OCI-LY7 (cell line): ENCODE data around the gene CFAP77. TPM values are rescaled to one million over a fixed set of nuclear protein-coding genes. Genes with fewer than 3 reads are reported as not detected.
A peak's percentile ranks its signal among the peaks of the same experiment; 100 is the strongest.

ENCODE experiments used
- BruUV-seq: library from RNA; stranded (reverse); fragments of 400-500 nt; replicated peaks from 2 replicates; lab custom pipeline; 2021; lab: Mats Ljungman, UMichigan
- CTCF ChIA-PET: fragments of 300-600 bp; sonication (Branson Sonifier 250); formaldehyde crosslinking; loops from one replicate; lab custom pipeline; 2022; ENCODE audit warnings: antibody characterized with exemption; ENCODE audit not compliant: unreplicated experiment; lab: Charles Lee
- POLR2A ChIA-PET: fragments of 300-600 bp; sonication (Branson Sonifier 250); formaldehyde crosslinking; loops from one replicate; lab custom pipeline; 2022; ENCODE audit warnings: antibody characterized with exemption; lab: Charles Lee
- DNase-seq: peaks from one replicate; pipeline ENCODE4 v3.0.0-alpha.2; 2015; ENCODE audit warnings: low spot score
- H2AFZ ChIP-seq: fragments of 200-600 bp; sonication (generic), shearing (Covaris generic); 2 replicates; pipeline ENCODE4 v1.6.1; 2014; ENCODE audit warnings: mild to moderate bottlenecking, antibody characterized with exemption, low read length, moderate library complexity
- H3K27ac ChIP-seq: fragments of 200-600 bp; sonication (generic); 2 replicates; pipeline ENCODE4 v1.5.1; 2014; ENCODE audit warnings: mixed run types, low read depth, mild to moderate bottlenecking, moderate library complexity, low read length, inconsistent platforms; ENCODE audit not compliant: poor library complexity, severe bottlenecking
- H3K36me3 ChIP-seq: fragments of 200-600 bp; sonication (generic); 2 replicates; pipeline ENCODE4 v1.6.1; 2014; ENCODE audit warnings: mild to moderate bottlenecking, antibody characterized with exemption, low read length, moderate library complexity, mixed read lengths; ENCODE audit not compliant: insufficient read depth
- H3K4me1 ChIP-seq: fragments of 200-600 bp; sonication (generic); 2 replicates; pipeline ENCODE4 v1.5.1; 2014; ENCODE audit warnings: mild to moderate bottlenecking, low read length; ENCODE audit not compliant: insufficient read depth, poor library complexity, severe bottlenecking
- H3K4me2 ChIP-seq: fragments of 200-600 bp; sonication (generic); 2 replicates; pipeline ENCODE4 v1.6.1; 2014; ENCODE audit warnings: mild to moderate bottlenecking, low read length
- H3K4me3 ChIP-seq: fragments of 200-600 bp; sonication (generic); 2 replicates; pipeline ENCODE4 v1.5.1; 2014; ENCODE audit warnings: mild to moderate bottlenecking, low read depth, low read length; ENCODE audit not compliant: poor library complexity, severe bottlenecking
- H3K79me2 ChIP-seq: fragments of 200-600 bp; sonication (generic); 2 replicates; pipeline ENCODE4 v1.6.1; 2016; ENCODE audit warnings: low read depth, mild to moderate bottlenecking, low read length, moderate library complexity, mixed read lengths; ENCODE audit not compliant: insufficient read depth
- H3K9me2 ChIP-seq: fragments of 200-600 bp; sonication (generic); 2 replicates; pipeline ENCODE4 v1.6.1; 2016; ENCODE audit warnings: mild to moderate bottlenecking, low read length, mixed read lengths; ENCODE audit not compliant: insufficient read depth
- H3K9me3 ChIP-seq: fragments of 200-600 bp; sonication (generic); 2 replicates; pipeline ENCODE4 v1.6.1; 2014; ENCODE audit warnings: mild to moderate bottlenecking, mixed run types, low read length, mixed read lengths
- H4K20me1 ChIP-seq: fragments of 200-600 bp; sonication (generic); 2 replicates; pipeline ENCODE4 v1.6.1; 2014; ENCODE audit warnings: mild to moderate bottlenecking, antibody characterized with exemption, low read length, moderate library complexity, mixed read lengths; ENCODE audit not compliant: insufficient read depth
- EZH2phosphoT487 ChIP-seq: fragments of 200-600 bp; sonication (generic); IDR thresholded peaks from 2 replicates; pipeline ENCODE4 v1.6.1; 2018; ENCODE audit warnings: low read depth, borderline replicate concordance, mild to moderate bottlenecking, mixed run types, antibody characterized with exemption, low read length, moderate library complexity, mixed read lengths
- intact Hi-C: fragments of 100-400 bp; cut with micrococcal nuclease; formaldehyde crosslinking; loops from one replicate; pipeline ENCODE4 v1.10.0; 2022; ENCODE audit not compliant: unreplicated experiment
- small RNA-seq: library from RNA; depleted of rRNA; stranded (forward); fragments of <200 nt; gene quantifications from one replicate; pipeline ENCODE3, GENCODE V24; 2014
- total RNA-seq, 2 experiments: library from RNA; depleted of rRNA in 1 of 2; stranded (reverse); fragments of >200 nt in 1 of 2; shearing (Covaris generic) in 1 of 2; gene quantifications; 2 replicates each; pipeline ENCODE4 v1.2.3, GENCODE V29; 2014 to 2022
- TF ChIP-seq, protein P1 (sequence below): fragments of 200-600 bp; sonication (generic); conservative IDR thresholded peaks from 2 replicates; pipeline ENCODE4 v1.5.1; 2014; ENCODE audit warnings: mild to moderate bottlenecking, antibody characterized with exemption, low read length, moderate library complexity, mixed read lengths

CFAP77 gene
- total RNA-seq, 2 experiments from 2014 or later: not detected

DNA sequence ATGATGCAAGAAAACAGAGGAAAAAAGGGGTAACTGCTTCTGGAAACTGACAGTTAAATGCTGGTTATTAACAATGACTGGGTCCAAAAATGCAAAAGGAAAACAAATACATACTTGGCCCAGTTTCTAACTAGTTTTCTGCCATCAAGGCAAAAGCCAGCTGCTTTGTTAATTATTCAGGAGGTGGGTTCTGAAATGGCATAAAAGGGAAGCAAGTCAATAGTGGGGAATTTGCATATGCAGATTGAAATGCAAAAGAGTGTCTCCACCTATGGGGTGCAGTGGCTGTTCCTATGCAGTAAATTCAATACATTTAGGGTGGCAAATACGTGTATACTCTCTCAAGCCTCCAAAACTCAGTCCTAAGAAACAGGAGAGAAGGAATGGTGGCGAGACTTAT, 205.8 kb downstream of the CFAP77 start:
- ChIA-PET POLR2A (no interaction called here), CTCF (no interaction called here)
- no peak overlapping the region for H3K27ac ChIP-seq
- H3K9me2 ChIP-seq: no peaks in the 10 kb centered on the region
- no peak for DNase-seq
- no peaks in the 10 kb centered on the region for H3K79me2 ChIP-seq
- H3K36me3 ChIP-seq: peaks cover 96% of the 10 kb centered on the region
- H3K4me2 ChIP-seq: no peak overlapping the region
- no peaks in the 10 kb centered on the region for H3K9me3 ChIP-seq
- H3K4me3 ChIP-seq: no peak overlapping the region
- H4K20me1 ChIP-seq: no peaks in the 10 kb centered on the region
- TF ChIP-seq, protein P1, sequence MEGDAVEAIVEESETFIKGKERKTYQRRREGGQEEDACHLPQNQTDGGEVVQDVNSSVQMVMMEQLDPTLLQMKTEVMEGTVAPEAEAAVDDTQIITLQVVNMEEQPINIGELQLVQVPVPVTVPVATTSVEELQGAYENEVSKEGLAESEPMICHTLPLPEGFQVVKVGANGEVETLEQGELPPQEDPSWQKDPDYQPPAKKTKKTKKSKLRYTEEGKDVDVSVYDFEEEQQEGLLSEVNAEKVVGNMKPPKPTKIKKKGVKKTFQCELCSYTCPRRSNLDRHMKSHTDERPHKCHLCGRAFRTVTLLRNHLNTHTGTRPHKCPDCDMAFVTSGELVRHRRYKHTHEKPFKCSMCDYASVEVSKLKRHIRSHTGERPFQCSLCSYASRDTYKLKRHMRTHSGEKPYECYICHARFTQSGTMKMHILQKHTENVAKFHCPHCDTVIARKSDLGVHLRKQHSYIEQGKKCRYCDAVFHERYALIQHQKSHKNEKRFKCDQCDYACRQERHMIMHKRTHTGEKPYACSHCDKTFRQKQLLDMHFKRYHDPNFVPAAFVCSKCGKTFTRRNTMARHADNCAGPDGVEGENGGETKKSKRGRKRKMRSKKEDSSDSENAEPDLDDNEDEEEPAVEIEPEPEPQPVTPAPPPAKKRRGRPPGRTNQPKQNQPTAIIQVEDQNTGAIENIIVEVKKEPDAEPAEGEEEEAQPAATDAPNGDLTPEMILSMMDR: no peak
- no peak for TF ChIP-seq EZH2phosphoT487
- no peaks in the 10 kb centered on the region for H3K4me1 ChIP-seq
- BruUV-seq: no TSS peak
- intact Hi-C loops: no loop called here
- H2AFZ ChIP-seq: no peak overlapping the region

DNA sequence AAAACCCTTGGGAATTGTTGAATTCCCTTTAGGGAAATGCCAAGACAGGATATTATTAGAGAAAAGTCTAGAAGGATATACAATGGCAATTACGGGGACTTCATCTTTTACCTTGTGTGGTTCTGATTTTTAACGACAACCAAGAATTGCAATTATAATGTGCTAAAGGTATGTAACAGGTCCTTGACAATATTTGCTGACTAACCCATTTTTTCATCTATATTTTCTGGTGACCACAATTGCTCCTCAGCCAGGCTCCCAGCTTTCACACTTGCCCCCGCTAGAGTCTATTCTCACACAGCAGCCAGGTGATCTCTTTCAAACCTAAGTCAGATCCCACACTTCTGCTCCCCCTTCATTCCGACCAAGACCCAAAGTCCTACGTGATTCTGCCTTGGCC, 206.7 kb downstream of the CFAP77 start:
- Histone ChIP-seq H3K4me1 (no peaks in the 10 kb centered on the region), H3K4me3 (no peak overlapping the region), H3K9me3 (no peaks in the 10 kb centered on the region), H3K9me2 (no peaks in the 10 kb centered on the region), H4K20me1 (no peaks in the 10 kb centered on the region), H3K36me3 (peaks cover 92% of the 10 kb centered on the region), H3K27ac (no peak overlapping the region), H3K4me2 (no peak overlapping the region), H2AFZ (no peak overlapping the region), H3K79me2 (no peaks in the 10 kb centered on the region)
- intact Hi-C loops: no loop called here
- BruUV-seq: no TSS peak
- TF ChIP-seq, protein P1: no peak
- no peak for DNase-seq
- POLR2A ChIA-PET: no interaction called here
- CTCF ChIA-PET: no interaction called here

DNA sequence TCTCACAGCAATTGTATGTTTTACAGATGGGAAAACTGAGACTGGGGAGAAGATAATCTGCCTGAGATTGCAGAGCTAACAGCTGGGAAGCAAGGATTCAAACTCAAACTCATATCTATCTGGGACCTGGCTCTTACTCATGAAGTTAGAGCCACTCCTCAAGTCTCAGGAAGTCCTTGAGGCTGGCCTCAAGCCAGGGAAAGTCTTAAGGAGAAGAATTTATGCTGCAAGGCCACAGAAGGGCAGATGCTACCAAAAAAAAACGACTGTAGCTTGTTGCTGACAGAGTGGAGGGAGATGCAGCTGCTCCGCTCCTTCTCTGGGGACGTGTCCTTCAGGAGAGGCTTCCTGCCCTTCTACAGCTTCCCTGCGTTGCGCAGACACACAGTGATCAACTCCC, 212.1 kb downstream of the CFAP77 start:
- Histone ChIP-seq H3K27ac (no peak overlapping the region), H3K4me1 (no peaks in the 10 kb centered on the region), H3K4me2 (no peak overlapping the region), H4K20me1 (no peaks in the 10 kb centered on the region), H3K9me3 (no peaks in the 10 kb centered on the region), H3K79me2 (no peaks in the 10 kb centered on the region), H2AFZ (no peak overlapping the region), H3K4me3 (no peak overlapping the region), H3K36me3 (peaks cover 80% of the 10 kb centered on the region), H3K9me2 (no peaks in the 10 kb centered on the region)
- ChIA-PET CTCF (no interaction called here), POLR2A (interaction anchor here (0.6 kb wide), 1 partner anchor 72 kb away, joined by 10 read pairs; no protein-coding TSS in a partner anchor)
- no peak for DNase-seq
- no TSS peak for BruUV-seq
- intact Hi-C loops: no loop called here
- TF ChIP-seq, protein P1: no peak
- TF ChIP-seq EZH2phosphoT487: no peak

Small RNA genes lying within 50 kb of the gene (small RNA-seq; reads per million reads assigned to genes)
- gene RNU5D-2P: 21.2 reads per million, percentile 97 among the genes with 10 or more reads in this experiment

Other genes starting within 250 kb of the CFAP77 start
- 5.4 and 7.5 TPM in 2 replicates for gene NTNG2, start 248.2 kb upstream of the CFAP77 start, total RNA-seq (2014; rRNA removed; shearing (Covaris generic))
- 1.9 and 3.2 TPM in 2 replicates for gene NTNG2, start 248.2 kb upstream of the CFAP77 start, total RNA-seq (2022)
- gene SETX, start 55.2 kb upstream of the CFAP77 start, total RNA-seq (2014; rRNA removed; shearing (Covaris generic)): 79.2 and 85.8 TPM in 2 replicates
- gene SETX, start 55.2 kb upstream of the CFAP77 start, total RNA-seq (2022): 67.9 and 79.9 TPM in 2 replicates
- 17.8 and 26.6 TPM in 2 replicates for gene TTF1, start 3.4 kb upstream of the CFAP77 start, total RNA-seq (2014; rRNA removed; shearing (Covaris generic))
- 21.2 and 23.0 TPM in 2 replicates for gene TTF1, start 3.4 kb upstream of the CFAP77 start, total RNA-seq (2022)
- not detected in 2 replicates for gene BARHL1, start 172.4 kb downstream of the CFAP77 start, total RNA-seq (2014; rRNA removed; shearing (Covaris generic))
- not detected in 2 replicates for gene BARHL1, start 172.4 kb downstream of the CFAP77 start, total RNA-seq (2022)